Measurements from ENCODE around the gene SDK1.

The SDK1 gene

GRCh38 chr7:3825491-3825890 lies 524.4 kb downstream of the SDK1 start:
- no peak overlapping the region for H3K4me3 ChIP-seq (ENCODE audit: low read depth, low read length)
- no peak for DNase-seq (ENCODE audit: low read depth)
- TF ChIP-seq, protein P1, sequence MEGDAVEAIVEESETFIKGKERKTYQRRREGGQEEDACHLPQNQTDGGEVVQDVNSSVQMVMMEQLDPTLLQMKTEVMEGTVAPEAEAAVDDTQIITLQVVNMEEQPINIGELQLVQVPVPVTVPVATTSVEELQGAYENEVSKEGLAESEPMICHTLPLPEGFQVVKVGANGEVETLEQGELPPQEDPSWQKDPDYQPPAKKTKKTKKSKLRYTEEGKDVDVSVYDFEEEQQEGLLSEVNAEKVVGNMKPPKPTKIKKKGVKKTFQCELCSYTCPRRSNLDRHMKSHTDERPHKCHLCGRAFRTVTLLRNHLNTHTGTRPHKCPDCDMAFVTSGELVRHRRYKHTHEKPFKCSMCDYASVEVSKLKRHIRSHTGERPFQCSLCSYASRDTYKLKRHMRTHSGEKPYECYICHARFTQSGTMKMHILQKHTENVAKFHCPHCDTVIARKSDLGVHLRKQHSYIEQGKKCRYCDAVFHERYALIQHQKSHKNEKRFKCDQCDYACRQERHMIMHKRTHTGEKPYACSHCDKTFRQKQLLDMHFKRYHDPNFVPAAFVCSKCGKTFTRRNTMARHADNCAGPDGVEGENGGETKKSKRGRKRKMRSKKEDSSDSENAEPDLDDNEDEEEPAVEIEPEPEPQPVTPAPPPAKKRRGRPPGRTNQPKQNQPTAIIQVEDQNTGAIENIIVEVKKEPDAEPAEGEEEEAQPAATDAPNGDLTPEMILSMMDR (conservative IDR thresholded peaks at IDR 0.05; ENCODE audit: low read depth, low read length): no peak

GRCh38 chr7:3832199-3832598 lies 531.1 kb downstream of the SDK1 start:
- no peak overlapping the region for H3K4me3 ChIP-seq (ENCODE audit: low read depth, low read length)
- no peak for DNase-seq (ENCODE audit: low read depth)
- TF ChIP-seq, protein P1 (conservative IDR thresholded peaks at IDR 0.05; ENCODE audit: low read depth, low read length): no peak

GRCh38 chr7:3835109-3835508 lies 534.1 kb downstream of the SDK1 start:
- TF ChIP-seq, protein P1 (conservative IDR thresholded peaks at IDR 0.05; ENCODE audit: low read depth, low read length): no peak
- no peak for DNase-seq (ENCODE audit: low read depth)
- H3K4me3 ChIP-seq (ENCODE audit: low read depth, low read length): no peak overlapping the region

GRCh38 chr7:3836855-3837254 lies 535.8 kb downstream of the SDK1 start:
- TF ChIP-seq, protein P1 (conservative IDR thresholded peaks at IDR 0.05; ENCODE audit: low read depth, low read length): no peak
- no peak for DNase-seq (ENCODE audit: low read depth)
- H3K4me3 ChIP-seq (ENCODE audit: low read depth, low read length): no peak overlapping the region

- H3K4me3 ChIP-seq (ENCODE audit: low read depth, low read length): no peak overlapping the region
- DNase-seq (ENCODE audit: low read depth): no peak
- TF ChIP-seq, protein P1 (conservative IDR thresholded peaks at IDR 0.05; ENCODE audit: low read depth, low read length): no peak
These were observed 543.6 kb downstream of the SDK1 start for GRCh38 chr7:3844540-3845151.

DNA sequence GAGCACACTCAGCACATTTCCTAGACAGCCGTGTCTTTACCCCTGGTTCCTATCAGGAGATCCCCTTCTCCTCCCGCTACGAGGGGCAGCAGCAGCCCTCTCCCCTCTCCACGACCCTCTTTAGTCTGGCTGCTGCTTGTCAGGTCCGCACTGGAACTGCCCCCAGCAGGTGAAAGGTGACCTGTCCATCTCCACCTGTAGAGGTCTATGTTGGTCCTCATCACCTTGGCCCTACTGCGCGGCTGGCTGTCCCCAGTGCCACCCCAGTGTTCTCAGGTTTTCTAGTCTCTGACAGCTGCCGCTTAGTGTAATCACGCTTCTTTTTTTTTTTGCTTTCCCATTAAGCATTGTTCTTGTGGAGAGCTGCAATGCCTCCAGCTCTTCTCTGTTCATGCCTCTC lies 545.7 kb downstream of the SDK1 start:
- H3K4me3 ChIP-seq (ENCODE audit: low read depth, low read length): no peak overlapping the region
- no peak for DNase-seq (ENCODE audit: low read depth)
- TF ChIP-seq, protein P1 (conservative IDR thresholded peaks at IDR 0.05; ENCODE audit: low read depth, low read length): no peak

DNA sequence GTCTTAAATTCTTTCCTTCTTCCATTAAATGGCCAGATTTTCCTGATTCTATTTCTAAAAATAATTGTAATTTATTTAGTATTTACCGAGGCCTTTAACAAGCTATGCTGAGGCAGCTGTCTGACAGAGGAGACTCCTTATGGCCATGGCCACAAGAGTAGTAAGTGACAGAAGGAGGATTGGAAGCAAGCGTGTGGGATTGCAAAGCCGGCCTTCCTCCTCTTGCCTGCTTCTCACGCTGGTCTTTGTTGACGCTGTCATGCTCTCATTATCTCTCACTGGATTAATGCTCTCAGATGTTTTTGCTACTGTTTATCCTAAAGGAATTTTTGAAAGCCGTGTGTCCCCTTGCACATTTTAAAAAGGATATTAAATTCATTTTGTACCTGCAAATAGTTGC lies 546.3 kb downstream of the SDK1 start:
- TF ChIP-seq, protein P1 (conservative IDR thresholded peaks at IDR 0.05; ENCODE audit: low read depth, low read length): no peak
- no peak overlapping the region for H3K4me3 ChIP-seq (ENCODE audit: low read depth, low read length)
- no peak for DNase-seq (ENCODE audit: low read depth)

Measured in choroid plexus epithelial cell (primary cell).